ENCODE measurements around the gene FLNC. TPM values are rescaled to one million over a fixed set of nuclear protein-coding genes. Genes with fewer than 3 reads are reported as not detected.
A peak's percentile ranks its signal among the peaks of the same experiment; 100 is the strongest.

The FLNC gene
- total RNA-seq, 1 donor from 2014 or later = 241 TPM

DNA sequence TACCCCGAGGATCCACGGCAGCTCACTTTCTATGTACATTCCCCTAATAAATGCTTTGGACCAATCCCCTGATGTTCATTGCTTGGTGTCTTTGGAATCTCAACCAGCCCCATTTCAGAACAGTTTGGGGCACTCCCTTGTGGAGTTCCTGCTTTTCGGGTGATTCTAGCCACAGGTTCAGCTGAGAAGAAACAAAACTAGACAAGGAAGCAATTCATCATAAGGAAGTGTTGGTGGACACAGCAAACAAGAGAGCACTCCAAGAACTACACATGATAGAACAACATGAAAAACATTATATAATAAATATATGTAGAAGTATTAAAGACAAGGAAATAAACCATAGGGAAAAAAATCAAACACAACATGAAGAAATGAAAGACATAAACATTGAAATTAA is 44.5 kb upstream of the FLNC start:
- TF ChIP-seq, protein P1, sequence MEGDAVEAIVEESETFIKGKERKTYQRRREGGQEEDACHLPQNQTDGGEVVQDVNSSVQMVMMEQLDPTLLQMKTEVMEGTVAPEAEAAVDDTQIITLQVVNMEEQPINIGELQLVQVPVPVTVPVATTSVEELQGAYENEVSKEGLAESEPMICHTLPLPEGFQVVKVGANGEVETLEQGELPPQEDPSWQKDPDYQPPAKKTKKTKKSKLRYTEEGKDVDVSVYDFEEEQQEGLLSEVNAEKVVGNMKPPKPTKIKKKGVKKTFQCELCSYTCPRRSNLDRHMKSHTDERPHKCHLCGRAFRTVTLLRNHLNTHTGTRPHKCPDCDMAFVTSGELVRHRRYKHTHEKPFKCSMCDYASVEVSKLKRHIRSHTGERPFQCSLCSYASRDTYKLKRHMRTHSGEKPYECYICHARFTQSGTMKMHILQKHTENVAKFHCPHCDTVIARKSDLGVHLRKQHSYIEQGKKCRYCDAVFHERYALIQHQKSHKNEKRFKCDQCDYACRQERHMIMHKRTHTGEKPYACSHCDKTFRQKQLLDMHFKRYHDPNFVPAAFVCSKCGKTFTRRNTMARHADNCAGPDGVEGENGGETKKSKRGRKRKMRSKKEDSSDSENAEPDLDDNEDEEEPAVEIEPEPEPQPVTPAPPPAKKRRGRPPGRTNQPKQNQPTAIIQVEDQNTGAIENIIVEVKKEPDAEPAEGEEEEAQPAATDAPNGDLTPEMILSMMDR (IDR thresholded peaks at IDR 0.05; ENCODE audit: partially characterized antibody, unreplicated experiment) = no peak
- no peak overlapping the region for H3K27ac Mint-ChIP-seq (ENCODE audit: unreplicated experiment)
- H3K4me1 Mint-ChIP-seq (ENCODE audit: low read depth, unreplicated experiment) = peaks cover 4% of the 10 kb centered on the region
- H3K4me3 Mint-ChIP-seq (ENCODE audit: unreplicated experiment) = no peak overlapping the region
- H3K27me3 Mint-ChIP-seq (ENCODE audit: unreplicated experiment) = peaks cover 10% of the 10 kb centered on the region
- no peaks in the 10 kb centered on the region for H3K36me3 Mint-ChIP-seq (ENCODE audit: unreplicated experiment)
- no peak for DNase-seq
- H3K9me3 Mint-ChIP-seq (ENCODE audit: unreplicated experiment) = peaks cover 5% of the 10 kb centered on the region

DNA sequence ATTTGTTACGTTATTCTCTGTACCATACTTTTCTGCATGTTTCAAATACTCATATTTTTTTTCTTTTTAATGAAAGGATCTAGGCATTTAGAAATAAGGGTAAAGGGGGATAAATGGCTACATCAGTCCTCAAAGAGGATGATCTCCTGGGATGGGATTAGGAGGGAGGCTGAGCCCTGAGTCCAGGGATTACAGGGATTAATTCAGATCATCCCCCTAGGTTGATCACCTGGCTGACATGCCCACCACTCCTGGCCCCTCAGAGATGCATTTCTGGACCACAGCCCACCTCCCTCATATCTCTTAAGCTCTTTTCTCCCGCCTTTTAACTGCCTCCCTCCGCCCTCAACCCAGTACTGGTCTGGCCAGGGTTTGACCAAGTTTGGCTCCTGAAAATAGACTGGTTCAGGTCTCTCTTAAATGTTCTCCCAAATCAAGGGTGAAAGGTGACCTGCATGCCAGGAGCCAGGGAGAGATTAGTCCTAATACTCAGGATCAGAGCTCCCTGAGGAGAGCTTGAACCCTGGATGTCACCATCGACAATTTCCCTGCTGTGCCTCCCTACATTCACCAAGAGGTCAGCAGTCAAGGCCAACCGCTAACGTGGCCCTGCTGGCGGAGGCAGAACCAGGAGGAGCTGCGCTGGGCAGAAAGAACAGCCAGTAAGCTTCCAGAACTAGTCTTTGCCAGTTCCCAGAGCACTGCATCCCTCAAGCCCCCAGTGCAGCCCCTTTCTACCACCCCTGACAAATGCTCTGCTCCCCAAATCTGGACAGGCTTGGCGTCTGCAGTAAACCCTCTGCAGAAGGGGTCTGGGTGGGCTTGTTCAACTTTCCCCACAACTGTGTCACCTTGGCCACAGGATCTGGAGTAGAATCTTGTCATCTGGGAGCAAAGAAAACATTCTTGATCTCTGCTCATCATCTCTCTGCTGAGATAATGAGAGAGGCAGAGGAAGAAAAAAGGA is 41.5 kb upstream of the FLNC start:
- TF ChIP-seq, protein P1 (IDR thresholded peaks at IDR 0.05; ENCODE audit: partially characterized antibody, unreplicated experiment) = no peak
- Mint-ChIP-seq H3K9me3 (ENCODE audit: unreplicated experiment) (peaks cover 6% of the 10 kb centered on the region), H3K36me3 (ENCODE audit: unreplicated experiment) (no peaks in the 10 kb centered on the region), H3K4me3 (ENCODE audit: unreplicated experiment) (peak overlapping the region; percentile 44), H3K27me3 (ENCODE audit: unreplicated experiment) (peaks cover 7% of the 10 kb centered on the region), H3K27ac (ENCODE audit: unreplicated experiment) (no peak overlapping the region), H3K4me1 (ENCODE audit: low read depth, unreplicated experiment) (peaks cover 9% of the 10 kb centered on the region)
- DNase-seq = no peak

DNA sequence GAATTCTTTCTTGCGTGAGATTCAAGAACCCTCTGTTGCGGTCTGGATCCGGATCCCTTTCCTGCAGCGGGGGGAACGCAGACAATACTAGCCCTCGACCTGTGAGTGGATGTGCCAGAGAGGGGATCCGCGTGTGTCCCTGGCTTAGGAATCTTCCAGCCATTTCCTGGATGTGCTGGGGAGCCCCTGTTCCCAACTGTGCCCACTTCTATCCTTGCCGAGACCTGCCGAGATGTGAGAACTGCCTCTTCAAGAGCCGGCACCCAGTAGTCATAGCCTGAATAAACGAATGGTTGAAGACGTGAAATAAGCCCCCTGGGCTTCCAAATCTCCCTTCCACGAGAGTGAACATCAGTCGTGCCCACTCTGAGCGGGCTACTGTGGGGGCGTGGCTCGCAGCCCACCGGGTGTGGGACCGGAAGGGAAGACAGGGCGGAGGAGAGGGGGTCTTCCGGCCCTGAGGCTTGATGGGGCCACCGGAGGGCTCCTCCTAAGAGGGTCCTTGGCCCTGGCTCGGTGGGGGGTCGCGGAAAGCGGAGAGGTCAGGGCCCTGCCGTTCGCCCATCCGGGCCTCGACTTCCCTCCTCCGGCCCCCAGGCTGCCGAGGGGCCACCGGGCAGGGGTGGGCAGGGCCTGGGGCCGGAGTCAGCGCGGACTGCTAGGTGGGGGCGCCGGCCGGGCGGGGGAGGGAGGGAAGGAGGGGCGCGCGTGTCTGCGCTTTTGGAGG is 39.7 kb upstream of the FLNC start:
- Mint-ChIP-seq H3K36me3 (ENCODE audit: unreplicated experiment) (peaks cover 9% of the 10 kb centered on the region), H3K27me3 (ENCODE audit: unreplicated experiment) (peaks cover 11% of the 10 kb centered on the region), H3K27ac (ENCODE audit: unreplicated experiment) (peak overlapping the region; percentile 48), H3K4me3 (ENCODE audit: unreplicated experiment) (peak overlapping the region; percentile 88), H3K9me3 (ENCODE audit: unreplicated experiment) (peaks cover 6% of the 10 kb centered on the region), H3K4me1 (ENCODE audit: low read depth, unreplicated experiment) (peaks cover 11% of the 10 kb centered on the region)
- TF ChIP-seq, protein P1 (IDR thresholded peaks at IDR 0.05; ENCODE audit: partially characterized antibody, unreplicated experiment) = no peak
- DNase-seq = peak; percentile 61

DNA sequence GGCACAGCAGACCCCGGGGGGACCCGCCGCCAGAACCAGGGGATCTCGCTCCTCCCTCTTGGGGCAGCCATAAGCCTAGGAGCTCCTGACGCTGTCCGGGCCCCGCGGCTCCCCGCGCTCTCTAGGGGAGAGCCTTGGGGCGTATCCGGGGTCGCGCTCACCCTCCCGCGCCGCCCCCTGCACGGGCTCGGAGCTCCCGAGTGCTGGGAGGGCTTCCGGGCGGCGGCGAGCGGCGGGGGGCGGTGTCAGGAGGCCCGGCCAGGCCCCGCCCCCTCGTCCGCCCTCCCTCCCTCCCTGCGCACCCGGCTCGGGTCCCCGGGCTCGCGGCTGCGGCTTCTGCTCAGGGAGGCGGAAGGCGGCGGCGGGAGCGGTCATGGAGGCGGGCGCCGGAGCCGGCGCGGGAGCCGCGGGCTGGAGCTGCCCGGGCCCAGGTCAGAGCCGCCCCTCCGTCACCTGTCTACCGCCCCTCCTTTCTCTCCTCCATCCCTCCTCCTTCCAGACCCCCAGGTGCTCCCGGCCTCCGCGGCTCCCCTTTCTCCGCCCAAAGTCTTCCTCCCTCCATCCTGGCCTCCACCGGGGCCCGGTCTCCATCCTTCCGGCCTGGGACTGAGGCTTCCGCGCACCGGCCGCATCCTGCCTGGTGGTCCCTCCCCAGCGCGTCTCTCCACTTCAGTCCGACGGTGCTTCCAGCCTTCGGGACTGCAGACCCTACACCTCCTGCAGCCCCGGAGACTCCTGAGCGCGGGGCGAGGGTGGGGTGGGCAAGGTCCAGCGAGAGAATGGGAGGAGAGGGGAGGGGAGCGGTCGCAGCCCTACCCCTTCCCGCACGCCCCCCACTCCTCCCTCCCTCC is 38.9 kb upstream of the FLNC start, which contains the start of gene CCDC136:
CCDC136 (plus strand) TSS at position 848 of the 851 bp plus-strand sequence. CDS start 444 bp downstream, outside the sequence.
- peaks cover 17% of the 10 kb centered on the region for H3K36me3 Mint-ChIP-seq (ENCODE audit: unreplicated experiment)
- peaks cover 10% of the 10 kb centered on the region for H3K27me3 Mint-ChIP-seq (ENCODE audit: unreplicated experiment)
- H3K4me3 Mint-ChIP-seq (ENCODE audit: unreplicated experiment) = peak within 1 kb of the TSS; percentile 90
- H3K9me3 Mint-ChIP-seq (ENCODE audit: unreplicated experiment) = peaks cover 6% of the 10 kb centered on the region
- peak; percentile 85 for DNase-seq
- TF ChIP-seq, protein P1 (IDR thresholded peaks at IDR 0.05; ENCODE audit: partially characterized antibody, unreplicated experiment) = no peak
- peaks cover 11% of the 10 kb centered on the region for H3K4me1 Mint-ChIP-seq (ENCODE audit: low read depth, unreplicated experiment)
- H3K27ac Mint-ChIP-seq (ENCODE audit: unreplicated experiment) = peak within 1 kb of the TSS; percentile 78

Data from glutamatergic neuron (in vitro differentiated cells).